Measurements from ENCODE around the gene RBM15B. TPM values are rescaled to one million over a fixed set of nuclear protein-coding genes. Genes with fewer than 3 reads are reported as not detected.

The RBM15B gene
- total RNA-seq, 1 experiment from 2014 or later, result 61.1 TPM

DNA sequence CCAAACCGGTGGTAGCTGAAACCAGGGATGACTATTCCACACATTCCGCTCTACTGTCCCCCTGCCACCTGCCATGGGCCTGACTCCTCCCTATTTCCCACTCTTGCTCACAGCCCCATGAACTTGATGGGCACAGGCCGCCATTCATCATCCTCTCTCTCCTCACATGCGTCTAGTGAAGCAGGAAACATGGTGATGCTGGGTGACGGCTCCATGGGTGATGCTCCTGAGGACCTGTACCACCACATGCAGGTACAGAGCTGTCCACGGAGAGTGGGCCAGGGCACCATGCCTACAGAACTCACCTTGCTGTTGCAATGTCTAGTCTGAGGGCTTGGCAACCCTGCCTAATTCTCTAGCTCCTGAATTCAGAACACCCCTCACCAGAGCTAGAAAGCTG lies 29.3 kb upstream of the RBM15B start:
- Histone ChIP-seq H3K27me3 (ENCODE audit: insufficient read depth, low read length) (no peaks in the 10 kb centered on the region), H2BK12ac (ENCODE audit: insufficient read length, low read depth, low read length) (no peak overlapping the region), H4K8ac (replicated peaks; ENCODE audit: insufficient read length, low read depth, low read length) (no peak overlapping the region), H3K14ac (ENCODE audit: insufficient read depth, low read length) (no peak overlapping the region; the same call in 1 of the 2 replicates), H3K56ac (ENCODE audit: insufficient read length, low read depth, low read length) (no peak overlapping the region), H2BK120ac (ENCODE audit: low read depth, low read length, poor library complexity, severe bottlenecking) (no peak overlapping the region), H3K23me2 (ENCODE audit: insufficient read length, low read depth, low read length, poor library complexity, severe bottlenecking) (no peaks in the 10 kb centered on the region), H3K79me1 (ENCODE audit: insufficient read depth, low read depth, low read length, poor library complexity, severe bottlenecking) (no peaks in the 10 kb centered on the region), H2BK20ac (ENCODE audit: low read depth, low read length, poor library complexity, severe bottlenecking) (no peak overlapping the region), H2BK15ac (ENCODE audit: low read depth, low read length) (no peak overlapping the region), H3K4me2 (ENCODE audit: insufficient read depth, insufficient read length, low read length) (no peak overlapping the region), H3K9ac (ENCODE audit: extremely low read depth, insufficient read length, low read length) (no peak overlapping the region), H3K27ac (ENCODE audit: insufficient read length, low read depth, low read length) (no peak overlapping the region), H2AK5ac (ENCODE audit: insufficient read length, low read length) (no peak overlapping the region), H3K23ac (ENCODE audit: insufficient read length, low read depth, low read length) (no peak overlapping the region), H3K4me1 (ENCODE audit: insufficient read depth, low read length) (no peaks in the 10 kb centered on the region), H2BK5ac (ENCODE audit: insufficient read length, low read length) (no peak overlapping the region), H2AFZ (ENCODE audit: low read length) (no peak overlapping the region), H3K9me3 (ENCODE audit: control insufficient read depth, low read depth, low read length) (no peaks in the 10 kb centered on the region), H3T11ph (ENCODE audit: low read length) (no peak overlapping the region), H3K79me2 (ENCODE audit: insufficient read depth, low read length) (no peaks in the 10 kb centered on the region), H3K18ac (ENCODE audit: insufficient read length, low read depth, low read length) (no peak overlapping the region), H4K5ac (ENCODE audit: insufficient read length, low read depth, low read length) (no peak overlapping the region), H4K91ac (ENCODE audit: insufficient read length, low read depth, low read length) (no peak overlapping the region), H3K4ac (ENCODE audit: low read depth, low read length) (no peak overlapping the region), H4K20me1 (ENCODE audit: control insufficient read depth, insufficient read depth, insufficient read length) (no peaks in the 10 kb centered on the region)
- Mint-ChIP-seq H3K27ac (no peak overlapping the region), H3K4me3 (no peak overlapping the region), H3K36me3 (ENCODE audit: insufficient read depth in 1 of 3, low read depth in 3 of 3) (peaks cover 9 to 47% (median 17%) of the 10 kb centered on the region in 3 experiments), H3K4me1 (no peaks in the 10 kb centered on the region), H3K9me3 (peaks cover 6 to 9% of the 10 kb centered on the region in 2 experiments), H3K27me3 (ENCODE audit: low read depth) (no peaks in the 10 kb centered on the region)
- no CpG with 5 or more reads among the region's 6 CpGs for WGBS (ENCODE audit: extremely low coverage, insufficient read length, low lambda C conversion rate)
- TF ChIP-seq, protein P1, sequence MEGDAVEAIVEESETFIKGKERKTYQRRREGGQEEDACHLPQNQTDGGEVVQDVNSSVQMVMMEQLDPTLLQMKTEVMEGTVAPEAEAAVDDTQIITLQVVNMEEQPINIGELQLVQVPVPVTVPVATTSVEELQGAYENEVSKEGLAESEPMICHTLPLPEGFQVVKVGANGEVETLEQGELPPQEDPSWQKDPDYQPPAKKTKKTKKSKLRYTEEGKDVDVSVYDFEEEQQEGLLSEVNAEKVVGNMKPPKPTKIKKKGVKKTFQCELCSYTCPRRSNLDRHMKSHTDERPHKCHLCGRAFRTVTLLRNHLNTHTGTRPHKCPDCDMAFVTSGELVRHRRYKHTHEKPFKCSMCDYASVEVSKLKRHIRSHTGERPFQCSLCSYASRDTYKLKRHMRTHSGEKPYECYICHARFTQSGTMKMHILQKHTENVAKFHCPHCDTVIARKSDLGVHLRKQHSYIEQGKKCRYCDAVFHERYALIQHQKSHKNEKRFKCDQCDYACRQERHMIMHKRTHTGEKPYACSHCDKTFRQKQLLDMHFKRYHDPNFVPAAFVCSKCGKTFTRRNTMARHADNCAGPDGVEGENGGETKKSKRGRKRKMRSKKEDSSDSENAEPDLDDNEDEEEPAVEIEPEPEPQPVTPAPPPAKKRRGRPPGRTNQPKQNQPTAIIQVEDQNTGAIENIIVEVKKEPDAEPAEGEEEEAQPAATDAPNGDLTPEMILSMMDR (conservative IDR thresholded peaks at IDR 0.05), result no peak
- no peak for DNase-seq
